HG02981 (cell line): ENCODE data around the gene VAV2.
"Not testable (repeated sequence)": the region's sequence is repeated elsewhere in the genome, so short reads cannot be mapped to it uniquely, and the experiment has no call there.

Experiments
- ATAC-seq: cut with Tn5 transposase; IDR thresholded peaks from one replicate; pipeline ENCODE4 v1.9.1; 2021; ENCODE audit warnings: mild to moderate bottlenecking, moderate library complexity; ENCODE audit not compliant: unreplicated experiment

The VAV2 gene

DNA sequence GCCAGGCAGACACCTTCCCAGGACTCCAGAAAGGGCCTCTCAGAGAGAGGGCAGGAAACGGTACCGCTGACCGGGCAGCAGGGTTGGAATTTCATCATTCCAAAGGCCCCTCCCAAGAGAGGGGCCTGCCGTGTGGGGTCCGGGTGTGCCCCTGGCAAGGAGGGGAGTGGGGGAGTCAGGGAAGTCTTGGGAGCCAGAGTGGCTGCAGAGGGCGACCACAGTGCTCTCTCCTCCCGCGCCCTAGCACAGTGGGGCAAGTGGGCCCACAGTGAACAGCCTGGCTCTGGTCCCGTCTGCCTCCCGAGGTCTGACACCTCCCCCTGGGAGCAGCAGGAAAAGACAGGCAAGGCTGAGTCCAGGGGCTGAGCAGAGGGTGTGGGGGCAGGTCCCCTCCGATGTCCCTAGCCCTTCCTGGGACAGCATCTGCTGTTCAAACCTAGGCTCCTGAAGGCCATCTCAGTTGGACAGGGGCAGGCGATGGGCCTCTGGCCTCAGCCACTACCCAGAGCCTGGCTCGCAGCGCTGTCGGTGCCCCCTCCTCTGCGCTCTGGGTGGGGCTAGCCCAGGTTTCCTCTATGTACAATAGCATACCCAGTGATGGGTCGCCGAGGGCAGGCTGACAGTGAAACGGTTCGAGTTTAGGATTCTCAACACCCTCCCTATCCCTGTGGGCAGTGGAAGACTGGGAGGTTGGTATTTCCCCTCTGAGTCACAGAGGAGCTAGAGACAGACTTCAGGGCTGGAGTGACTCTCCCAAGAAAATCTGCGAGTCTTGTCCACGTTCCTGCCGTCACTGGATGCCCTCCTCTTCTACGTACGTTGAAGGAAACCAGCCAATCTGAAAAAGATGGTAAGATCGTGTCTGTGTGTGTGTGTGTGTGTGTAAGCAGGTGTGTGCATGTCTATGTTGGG, 228.6 kb downstream of the VAV2 start:
- ATAC-seq = no peak

DNA sequence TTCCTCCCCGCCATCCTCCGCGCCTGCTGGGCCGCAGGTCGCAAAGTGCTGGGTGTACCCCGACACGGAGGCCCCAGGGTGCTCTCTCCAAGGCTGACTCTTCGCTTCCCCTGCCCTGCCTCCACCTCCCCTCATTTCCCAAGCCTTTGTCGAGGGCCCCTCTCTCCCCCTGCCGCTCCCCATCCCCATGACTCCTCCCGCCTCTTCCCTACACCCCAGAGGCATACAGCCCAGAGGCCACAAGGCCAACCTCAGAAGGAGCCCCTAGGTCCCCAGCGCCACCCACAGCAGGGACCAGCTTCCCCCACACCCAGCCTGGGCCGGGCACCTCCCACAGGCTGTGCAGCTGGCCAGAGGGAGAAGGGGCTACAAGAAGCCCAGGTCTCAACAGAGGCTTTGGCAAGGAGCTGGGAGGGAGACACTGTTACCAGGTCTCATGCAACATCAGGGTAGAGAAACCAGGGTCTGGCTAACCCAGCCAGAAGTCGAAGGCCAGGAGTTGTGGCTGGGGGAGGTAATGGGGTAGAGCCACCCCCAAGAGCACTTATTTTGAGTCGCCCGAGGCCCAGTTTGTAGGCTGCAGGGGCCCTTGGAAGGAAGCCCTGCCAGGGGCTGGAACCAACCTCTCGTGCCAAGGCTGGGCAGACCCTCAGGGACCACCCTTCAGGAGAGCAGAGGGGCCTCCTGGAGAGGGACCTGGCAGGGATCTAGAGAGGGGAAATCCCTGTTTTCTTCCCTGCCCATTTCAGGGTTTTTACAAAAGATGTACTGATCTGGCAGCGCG, 229.4 kb downstream of the VAV2 start:
- ATAC-seq = no peak

DNA sequence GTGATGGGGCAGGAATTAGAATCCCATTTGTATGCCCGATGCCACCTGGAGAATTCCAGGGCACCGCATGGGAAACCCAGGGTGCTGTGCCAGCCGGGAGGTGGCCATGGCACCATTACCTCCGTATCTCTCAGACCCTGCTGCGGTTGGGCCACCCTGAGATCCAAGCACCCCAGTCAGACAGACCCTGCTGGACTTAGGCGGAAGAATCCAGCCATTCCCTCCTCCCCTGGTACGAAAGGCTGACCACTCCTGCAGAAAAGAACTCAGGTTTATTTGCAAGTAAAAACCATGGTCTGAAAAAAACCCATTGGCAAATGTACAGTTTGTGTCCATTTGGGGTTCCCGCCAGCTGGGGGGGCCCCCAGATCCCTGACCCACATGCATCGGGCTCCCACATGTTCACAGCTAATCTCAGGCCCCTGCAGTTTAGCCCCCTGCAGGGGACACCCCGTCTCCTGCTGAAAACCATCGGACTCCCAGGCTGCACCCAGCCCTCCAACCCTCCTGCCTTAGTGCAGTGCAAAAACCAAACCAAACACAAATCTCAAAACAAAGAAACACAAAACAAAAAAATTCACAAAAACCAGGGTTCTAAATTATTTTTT, 230.4 kb downstream of the VAV2 start:
- no peak for ATAC-seq

DNA sequence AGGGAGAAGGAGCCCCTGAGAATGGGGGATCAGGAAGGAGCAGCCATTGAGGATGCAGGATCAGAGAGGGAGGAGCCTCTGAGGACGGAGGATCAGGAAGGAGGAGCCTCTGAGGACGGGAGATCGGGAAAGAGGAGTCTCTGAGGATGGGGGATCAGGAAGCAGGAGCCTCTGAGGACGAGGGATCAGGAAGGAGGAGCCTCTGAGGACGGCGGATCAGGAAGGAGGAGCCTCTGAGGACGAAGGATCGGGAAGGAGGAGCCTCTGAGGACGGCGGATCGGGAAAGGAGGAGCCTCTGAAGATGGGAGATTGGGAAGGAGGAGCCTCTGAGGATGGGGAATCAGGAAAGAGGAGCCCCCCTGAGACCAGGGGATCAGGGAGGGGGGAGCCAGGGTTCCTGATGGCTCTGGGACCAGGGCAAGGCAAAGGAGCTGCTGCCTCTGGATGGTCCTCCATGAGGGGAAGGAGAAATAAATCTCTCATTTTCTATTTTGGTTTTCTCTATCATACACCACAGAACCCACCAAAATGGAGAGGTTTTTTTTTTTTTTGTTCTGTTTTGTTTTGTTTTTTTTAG, 231.3 kb downstream of the VAV2 start:
- no peak for ATAC-seq

DNA sequence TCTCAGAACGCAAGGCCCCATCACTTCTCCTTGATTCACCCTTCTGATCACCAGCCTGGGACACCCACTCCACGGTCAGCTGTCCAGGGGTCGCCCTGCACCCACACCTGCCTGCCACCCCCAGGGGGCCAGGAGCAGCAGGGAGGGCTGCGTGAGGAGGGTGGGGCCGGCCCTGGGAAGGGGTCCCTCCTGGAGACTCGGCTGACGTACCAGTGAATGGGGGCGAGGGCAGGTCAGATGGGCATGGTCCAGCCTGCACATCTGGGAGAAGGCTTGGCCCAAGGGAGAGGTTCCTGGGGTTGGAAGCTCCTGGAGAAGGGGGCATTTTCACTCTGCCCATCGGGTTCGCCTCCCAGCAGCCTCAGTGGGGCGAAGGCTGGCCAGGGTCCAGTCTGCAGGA, 232.2 kb downstream of the VAV2 start:
- no peak for ATAC-seq

DNA sequence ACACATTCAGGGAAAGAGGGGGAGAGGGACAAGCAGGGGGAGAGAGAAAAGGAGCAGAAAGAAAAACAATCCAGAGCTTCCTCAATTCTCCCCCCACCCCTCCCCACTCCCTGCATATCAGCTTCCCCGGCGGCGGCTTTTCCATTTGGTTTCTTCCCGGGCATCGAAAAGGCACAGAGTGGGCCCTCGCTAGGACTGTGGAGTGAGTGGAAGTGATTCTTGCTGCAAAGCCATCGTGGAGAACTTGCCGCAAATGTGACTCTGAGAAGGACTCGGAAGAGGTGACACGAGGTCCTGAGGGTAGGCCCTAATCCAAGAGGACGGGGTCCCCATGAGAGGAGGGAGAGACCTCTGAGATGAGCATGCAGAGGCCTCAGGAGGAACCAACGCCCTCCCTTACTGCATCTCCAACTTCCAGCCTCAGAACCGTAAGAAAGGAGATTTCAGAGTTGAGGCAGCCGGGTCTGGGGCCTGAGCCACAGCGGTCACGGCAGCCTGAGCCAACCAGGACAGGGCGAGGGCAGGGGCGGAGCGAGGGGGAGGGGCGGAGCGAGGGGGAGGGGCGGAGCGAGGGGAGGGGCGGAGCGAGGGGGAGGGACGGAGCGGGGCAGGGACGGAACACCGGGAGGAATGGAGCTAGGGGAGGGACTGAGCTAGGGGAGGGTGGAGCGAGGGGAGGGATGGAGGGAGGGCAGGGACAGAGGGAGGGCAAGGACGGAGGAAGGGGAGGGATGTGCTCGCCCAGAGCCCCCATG, 232.8 kb downstream of the VAV2 start:
- no peak for ATAC-seq

DNA sequence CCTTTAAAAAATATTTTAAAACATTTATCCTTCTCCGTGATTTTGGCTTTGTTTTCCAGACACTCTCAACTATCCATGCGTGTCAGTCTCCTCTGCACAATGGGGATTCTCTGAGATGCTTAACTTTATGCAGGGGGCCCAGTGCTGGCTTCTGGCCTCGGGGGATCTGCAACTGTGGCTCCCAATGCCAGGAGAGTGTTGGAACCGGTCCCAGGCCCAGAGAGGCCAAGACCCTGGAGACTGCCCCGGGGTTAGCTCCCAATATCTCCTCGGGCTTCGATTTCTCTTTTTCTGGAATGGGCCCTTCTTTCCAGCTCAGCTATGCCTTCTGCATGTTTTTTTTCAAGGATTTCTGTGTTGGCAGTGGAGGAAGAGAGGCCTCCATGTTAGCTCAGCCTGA, 233.9 kb downstream of the VAV2 start:
- ATAC-seq = no peak

DNA sequence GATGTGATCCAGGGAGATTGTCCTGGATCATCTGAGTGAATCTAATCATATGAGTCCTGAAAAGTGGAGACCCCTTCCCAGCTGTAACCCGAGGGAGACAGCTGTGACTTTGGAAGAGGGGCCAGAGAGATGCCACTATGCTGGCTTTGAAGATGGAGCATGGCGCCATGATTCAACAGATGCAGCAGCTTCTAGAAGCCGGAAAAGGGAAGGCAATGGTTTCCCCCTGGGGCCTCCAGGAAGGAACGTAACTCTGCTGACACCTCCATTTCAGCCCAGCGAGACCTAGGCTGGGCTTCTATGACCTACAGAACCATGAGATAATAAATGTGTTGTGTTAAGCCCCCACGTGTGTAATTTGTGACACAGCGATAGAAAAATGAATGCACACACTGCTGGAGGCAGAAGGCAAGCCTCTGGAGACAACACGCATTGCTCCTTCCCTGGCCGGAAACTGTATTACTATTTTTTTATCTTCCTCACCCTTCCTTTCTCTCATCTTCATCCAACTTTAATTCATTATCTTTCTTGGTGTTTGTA, 237.4 kb downstream of the VAV2 start:
- no peak for ATAC-seq

DNA sequence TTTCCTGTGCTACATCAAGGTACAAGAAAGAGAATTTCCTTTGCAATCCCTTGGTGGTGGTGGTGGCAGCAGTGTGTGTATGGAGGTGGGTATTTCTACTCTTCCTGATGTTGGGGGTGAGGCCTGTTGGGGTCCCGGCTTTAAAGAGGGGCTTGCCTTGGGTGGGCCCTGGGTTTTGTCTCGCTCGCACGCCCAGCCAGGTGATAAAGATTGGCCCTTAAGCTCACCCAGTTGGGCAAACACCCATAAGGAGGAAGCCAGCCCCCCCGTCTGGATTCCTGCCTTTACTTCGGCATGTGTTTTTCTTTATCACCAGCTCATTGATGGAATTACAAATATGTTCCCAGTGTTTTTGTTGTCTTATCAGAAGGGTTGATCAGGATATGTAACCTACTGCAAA, 237.9 kb downstream of the VAV2 start:
- ATAC-seq = no peak

DNA sequence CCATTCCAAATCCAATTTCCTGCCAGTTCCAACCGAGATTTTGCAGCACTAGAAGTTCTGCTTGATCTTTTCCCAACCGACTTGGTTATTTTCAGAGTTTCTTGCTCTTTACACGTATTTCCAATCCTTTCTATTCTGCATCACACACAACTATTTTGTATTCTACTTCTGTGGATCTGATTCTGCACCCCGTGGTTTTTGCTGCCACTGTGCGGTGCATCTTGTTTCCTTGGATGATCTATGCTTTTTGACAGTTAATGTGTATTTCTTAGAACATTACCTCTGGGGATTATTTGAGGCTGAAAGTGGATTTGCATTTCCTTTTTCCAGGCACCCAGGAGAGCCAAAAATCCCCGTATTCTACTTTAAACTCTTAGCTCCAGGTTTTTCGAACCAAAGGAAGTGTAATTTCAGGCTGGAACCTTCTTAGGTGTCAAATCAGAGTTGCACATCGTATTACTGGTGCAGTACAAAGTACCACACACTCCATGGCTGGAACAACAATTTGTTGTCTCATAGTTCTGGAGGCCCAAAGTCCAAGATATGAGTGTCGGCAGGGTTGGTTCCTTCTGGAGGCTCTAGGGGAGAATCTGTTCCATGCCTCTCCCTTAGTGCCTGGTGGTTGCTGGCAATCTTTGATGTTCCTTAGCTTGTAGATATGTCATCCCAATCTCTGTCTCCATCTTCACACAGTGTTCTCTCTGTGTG, 239.2 kb downstream of the VAV2 start:
- no peak for ATAC-seq

DNA sequence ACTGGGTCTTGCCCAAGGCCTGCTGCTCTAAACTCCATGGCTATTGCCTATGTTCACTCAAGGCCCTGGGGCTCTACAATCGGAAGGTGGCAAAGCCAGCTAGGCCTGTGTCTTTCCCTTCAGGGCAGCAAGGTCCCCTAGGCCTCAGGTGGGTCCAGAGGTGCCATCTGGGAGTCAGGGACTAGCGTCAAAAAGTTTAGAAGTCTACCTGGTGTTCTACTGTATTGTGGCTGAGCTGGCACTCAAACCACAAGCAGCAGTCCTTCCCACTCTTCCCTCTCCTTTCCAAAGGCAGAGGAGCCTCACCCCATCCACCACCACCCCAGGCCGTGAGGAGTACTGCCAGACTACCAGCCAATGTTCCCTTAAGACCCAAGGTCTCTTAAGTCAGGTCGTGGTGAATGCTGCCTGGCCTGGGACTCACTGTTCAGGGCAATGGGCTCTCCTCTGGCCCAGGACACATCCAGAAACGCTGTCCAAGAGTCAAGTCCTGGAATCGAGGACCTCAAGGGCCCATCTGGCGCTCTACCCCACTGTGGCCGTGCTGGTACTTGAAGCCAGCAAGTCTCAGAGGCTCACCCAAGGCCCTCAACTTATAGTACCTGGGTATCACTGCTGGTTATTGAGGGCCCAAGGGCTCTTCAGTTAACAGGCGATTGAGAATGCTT, 241.0 kb downstream of the VAV2 start:
- ATAC-seq = no peak

DNA sequence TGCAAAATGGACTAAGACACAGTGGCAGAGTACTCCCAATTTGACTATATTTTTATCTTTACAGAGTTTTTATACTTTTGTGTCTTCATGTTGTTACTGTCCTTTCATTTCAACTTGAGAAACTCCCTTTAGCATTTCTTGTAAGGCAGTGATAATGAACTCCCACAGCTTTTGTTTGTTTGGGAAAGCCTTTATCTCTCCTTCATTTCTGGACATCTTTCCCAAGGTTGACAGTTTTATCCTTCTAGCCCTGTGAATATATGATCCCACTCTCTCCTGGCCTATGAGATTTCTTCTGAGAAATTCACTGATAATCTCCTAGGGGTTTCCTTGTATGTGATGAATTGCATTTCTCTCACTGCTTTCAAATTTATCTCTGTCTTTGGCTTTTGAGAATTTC, 244.8 kb downstream of the VAV2 start:
- ATAC-seq = no peak

DNA sequence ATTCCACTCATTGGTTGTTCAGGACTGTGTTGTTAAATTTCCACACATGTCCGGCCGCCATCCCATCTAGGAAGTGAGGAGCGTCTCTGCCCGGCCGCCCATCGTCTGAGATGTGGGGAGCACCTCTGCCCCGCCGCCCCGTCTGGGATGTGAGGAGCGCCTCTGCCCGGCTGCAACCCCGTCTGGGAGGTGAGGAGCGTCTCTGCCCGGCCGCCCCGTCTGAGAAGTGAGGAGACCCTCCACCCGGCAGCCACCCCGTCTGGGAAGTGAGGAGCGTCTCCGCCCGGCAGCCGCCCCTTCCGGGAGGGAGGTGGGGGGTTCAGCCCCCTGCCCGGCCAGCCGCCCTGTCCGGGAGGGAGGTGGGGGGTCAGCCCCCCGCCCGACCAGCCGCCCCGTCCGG, 247.6 kb downstream of the VAV2 start:
- ATAC-seq = not testable (repeated sequence)

DNA sequence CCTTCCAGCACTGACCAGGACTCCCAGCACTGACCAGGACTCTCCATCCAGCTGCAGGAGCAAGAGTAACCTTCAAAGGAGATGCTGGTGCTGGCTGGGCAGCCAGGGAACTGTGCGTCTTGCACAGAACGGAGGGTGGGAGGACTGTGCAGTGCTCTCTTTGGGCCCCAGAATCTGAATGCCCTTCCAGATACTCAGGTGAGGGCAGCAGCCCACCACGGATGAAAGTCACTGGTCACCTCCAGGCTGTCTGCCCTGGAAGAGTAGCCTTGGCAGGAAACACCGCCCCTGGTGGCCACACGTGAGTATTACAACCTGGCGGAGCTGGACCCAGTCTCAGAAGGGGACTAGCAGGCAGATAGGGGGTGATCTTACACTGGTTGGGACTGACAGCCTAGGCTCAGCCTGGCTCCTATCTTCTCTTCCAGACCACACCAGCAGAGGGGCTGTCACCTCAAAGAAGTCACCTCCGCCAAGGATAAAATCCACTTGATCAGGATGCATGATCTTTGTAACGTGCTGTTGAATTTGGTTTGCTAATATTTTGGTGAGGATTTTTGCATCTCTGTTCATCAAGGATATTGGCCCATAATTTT, 249.2 kb downstream of the VAV2 start:
- ATAC-seq = no peak

DNA sequence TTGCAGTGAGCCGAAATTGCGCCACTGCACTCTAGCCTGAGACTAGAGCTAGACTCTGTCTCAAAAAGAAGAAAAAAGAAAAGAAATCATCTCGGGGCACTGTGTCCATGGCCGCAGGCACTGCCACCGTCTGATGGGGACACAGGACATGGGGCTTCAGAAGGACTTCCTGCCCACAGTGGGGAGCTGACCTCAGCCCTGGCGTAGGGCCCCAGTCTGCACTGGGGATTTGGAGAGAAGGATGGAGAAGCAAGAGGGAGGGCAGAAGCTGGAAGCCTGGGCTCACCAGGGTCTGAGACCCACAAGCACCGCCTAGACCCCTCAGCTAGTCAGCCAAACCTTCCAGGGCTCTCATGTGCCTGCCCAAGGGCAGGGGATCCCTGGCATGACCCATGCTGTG, 249.9 kb downstream of the VAV2 start:
- no peak for ATAC-seq

DNA sequence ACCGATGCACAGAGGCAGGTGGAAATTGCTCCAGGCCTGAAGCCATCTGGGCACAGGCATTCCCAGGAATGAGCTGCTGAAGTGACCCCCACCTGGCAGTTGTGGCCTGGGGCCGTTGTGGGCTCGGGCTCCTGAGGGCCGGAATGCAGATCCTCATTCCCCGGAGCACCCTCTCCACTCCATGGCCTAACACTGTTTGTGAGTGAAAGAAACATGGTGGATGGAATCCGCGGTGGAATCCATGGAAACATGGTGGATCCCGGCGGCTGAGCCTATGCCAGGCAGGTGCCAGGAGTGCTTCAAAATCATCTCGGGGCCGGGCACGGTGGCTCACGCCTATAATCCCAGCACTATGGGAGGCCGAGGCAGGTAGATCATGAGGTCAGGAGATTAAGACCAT, 250.4 kb downstream of the VAV2 start:
- no peak for ATAC-seq

DNA sequence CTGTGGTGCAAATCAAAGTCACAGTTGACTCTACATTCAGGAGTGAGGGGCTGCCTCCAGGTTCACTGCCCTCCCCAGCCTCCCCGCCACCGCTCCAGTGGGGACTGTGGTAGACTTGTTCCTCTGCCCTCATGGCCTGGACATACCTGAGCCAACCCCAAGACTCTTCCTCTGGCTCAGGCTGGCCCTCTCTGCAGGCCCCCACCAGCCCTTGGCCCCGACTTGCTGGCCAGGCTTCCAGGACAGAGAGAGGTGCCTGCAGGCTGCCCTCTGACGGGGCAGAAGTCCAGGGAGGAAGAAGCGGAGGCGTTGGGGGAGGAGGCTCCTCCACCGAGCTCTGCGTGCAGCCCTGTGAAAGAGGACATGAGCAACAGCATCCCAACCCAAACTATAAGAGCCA, 251.2 kb downstream of the VAV2 start:
- no peak for ATAC-seq

DNA sequence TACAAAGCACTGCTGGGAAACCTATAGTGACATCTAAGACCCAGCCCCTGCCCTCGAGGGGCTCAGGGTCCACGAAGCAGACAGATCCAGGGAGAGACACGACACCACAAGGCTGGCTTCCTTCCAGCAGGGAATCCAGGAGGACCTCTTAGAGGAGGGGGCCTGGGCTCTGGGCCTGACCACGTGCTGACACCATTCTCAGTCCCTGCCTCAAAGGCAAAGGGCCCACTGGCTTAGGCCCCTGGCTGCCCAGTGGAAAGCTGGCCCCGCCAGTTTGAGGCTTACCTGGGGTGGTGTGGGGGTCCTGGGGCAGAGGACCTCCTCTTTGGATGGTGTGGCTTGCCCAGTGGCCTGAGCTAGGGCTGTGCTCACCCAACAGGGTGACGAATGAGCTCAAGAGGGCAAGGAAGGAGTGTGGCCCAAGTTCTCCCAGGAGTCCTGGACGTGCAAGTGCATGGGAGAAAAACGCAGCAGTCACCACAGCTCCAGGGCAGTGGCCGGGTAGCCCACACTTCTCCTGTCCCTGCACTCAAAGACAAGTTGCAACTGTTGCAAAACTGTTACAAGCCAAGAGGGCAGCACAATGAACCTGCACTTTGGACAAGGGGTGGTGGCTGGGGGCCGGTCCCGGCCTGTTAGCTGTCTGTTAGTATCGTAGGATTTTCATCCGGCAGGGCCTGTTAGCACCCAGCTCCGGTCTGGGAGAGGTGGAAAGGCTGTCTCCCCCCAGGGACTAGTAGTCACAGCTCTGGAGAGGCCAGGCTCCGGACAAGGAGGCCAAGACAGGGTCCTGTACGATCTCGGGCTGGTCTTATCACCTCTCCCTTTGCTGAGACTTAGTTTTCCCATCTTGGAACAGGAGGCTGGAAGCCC, 252.5 kb downstream of the VAV2 start:
- no peak for ATAC-seq
